ENCODE results near the gene CMIP.

The CMIP gene

DNA sequence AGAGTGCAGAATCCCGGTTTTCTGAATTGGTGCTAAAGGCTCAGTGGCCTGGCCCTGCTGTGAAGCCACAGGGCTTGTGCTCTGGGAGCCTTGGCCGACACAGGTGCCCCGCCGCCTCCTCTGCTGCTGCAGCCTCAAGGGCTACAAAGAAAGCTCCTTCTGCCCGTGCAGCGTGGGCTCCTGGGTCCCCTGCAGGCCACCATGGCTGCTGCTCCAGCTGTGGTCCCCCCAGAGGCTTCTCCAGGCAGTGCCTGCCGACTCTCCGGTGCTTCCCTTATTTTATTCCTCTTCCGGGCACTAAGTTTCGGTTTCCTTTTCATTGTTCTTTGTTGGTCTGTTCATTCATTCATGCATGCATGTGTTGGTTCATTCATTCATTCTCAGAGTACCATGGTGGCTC is 53.1 kb downstream of the CMIP start:
- TF ChIP-seq CEBPB (IDR thresholded peaks at IDR 0.05): no peak
- no peak for TF ChIP-seq USF1 (IDR thresholded peaks at IDR 0.05)
- no peak for TF ChIP-seq REST (IDR thresholded peaks at IDR 0.05; ENCODE audit: low read depth)
- no peak for TF ChIP-seq EP300 (IDR thresholded peaks at IDR 0.05; ENCODE audit: borderline replicate concordance)
- TF ChIP-seq EGR1 (IDR thresholded peaks at IDR 0.05): no peak
- TF ChIP-seq CREB1 (IDR thresholded peaks at IDR 0.05; ENCODE audit: low read depth): no peak
- no peak for TF ChIP-seq TAF1 (IDR thresholded peaks at IDR 0.05; ENCODE audit: low read depth)
- TF ChIP-seq ZBTB7A (IDR thresholded peaks at IDR 0.05; ENCODE audit: low read depth): no peak
- TF ChIP-seq YY1 (IDR thresholded peaks at IDR 0.05; ENCODE audit: low read depth): no peak
- no peak for TF ChIP-seq TEAD4 (IDR thresholded peaks at IDR 0.05)
- TF ChIP-seq, protein P1, sequence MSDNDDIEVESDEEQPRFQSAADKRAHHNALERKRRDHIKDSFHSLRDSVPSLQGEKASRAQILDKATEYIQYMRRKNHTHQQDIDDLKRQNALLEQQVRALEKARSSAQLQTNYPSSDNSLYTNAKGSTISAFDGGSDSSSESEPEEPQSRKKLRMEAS (IDR thresholded peaks at IDR 0.05): no peak
- TF ChIP-seq FOXM1 (IDR thresholded peaks at IDR 0.05; ENCODE audit: borderline replicate concordance, low read depth): no peak
- TF ChIP-seq TCF12 (IDR thresholded peaks at IDR 0.05; ENCODE audit: low read depth): no peak
- no peak for TF ChIP-seq RAD21 (IDR thresholded peaks at IDR 0.05; ENCODE audit: low read depth)
- no peak for TF ChIP-seq NFIC (IDR thresholded peaks at IDR 0.05)

DNA sequence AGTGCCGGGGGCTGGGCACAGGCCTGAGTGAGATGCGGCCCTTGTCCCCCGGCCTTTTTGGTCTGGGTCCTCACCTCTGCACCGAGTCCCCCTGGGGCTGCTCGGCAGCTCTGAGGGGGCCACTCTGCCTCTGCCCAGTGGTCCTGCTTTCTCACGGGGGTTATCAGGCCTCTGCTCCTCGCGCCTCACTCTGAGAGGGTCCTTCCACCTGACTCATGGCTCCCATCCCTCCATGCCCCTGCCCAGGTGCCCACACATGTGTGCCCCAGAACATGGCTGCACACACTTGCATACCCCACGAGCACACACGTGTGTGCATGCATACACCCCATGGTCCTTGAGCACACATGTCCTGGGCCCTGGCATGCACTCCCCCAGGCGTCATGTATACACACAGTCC is 53.7 kb downstream of the CMIP start:
- TF ChIP-seq RAD21 (IDR thresholded peaks at IDR 0.05; ENCODE audit: low read depth): no peak
- TF ChIP-seq, protein P1 (IDR thresholded peaks at IDR 0.05): no peak
- TF ChIP-seq TCF12 (IDR thresholded peaks at IDR 0.05; ENCODE audit: low read depth): no peak
- no peak for TF ChIP-seq CREB1 (IDR thresholded peaks at IDR 0.05; ENCODE audit: low read depth)
- no peak for TF ChIP-seq TAF1 (IDR thresholded peaks at IDR 0.05; ENCODE audit: low read depth)
- TF ChIP-seq ZBTB7A (IDR thresholded peaks at IDR 0.05; ENCODE audit: low read depth): no peak
- no peak for TF ChIP-seq CEBPB (IDR thresholded peaks at IDR 0.05)
- no peak for TF ChIP-seq REST (IDR thresholded peaks at IDR 0.05; ENCODE audit: low read depth)
- no peak for TF ChIP-seq USF1 (IDR thresholded peaks at IDR 0.05)
- TF ChIP-seq YY1 (IDR thresholded peaks at IDR 0.05; ENCODE audit: low read depth): no peak
- TF ChIP-seq EP300 (IDR thresholded peaks at IDR 0.05; ENCODE audit: borderline replicate concordance): no peak

- TF ChIP-seq, protein P1 (IDR thresholded peaks at IDR 0.05): no peak
- TF ChIP-seq YY1 (IDR thresholded peaks at IDR 0.05; ENCODE audit: low read depth) (no peak), EGR1 (IDR thresholded peaks at IDR 0.05) (no peak), ZBTB7A (IDR thresholded peaks at IDR 0.05; ENCODE audit: low read depth) (no peak), REST (IDR thresholded peaks at IDR 0.05; ENCODE audit: low read depth) (no peak), TEAD4 (IDR thresholded peaks at IDR 0.05) (no peak), NFIC (IDR thresholded peaks at IDR 0.05) (no peak), TAF1 (IDR thresholded peaks at IDR 0.05; ENCODE audit: low read depth) (no peak), CREB1 (IDR thresholded peaks at IDR 0.05; ENCODE audit: low read depth) (no peak), EP300 (IDR thresholded peaks at IDR 0.05; ENCODE audit: borderline replicate concordance) (no peak), TCF12 (IDR thresholded peaks at IDR 0.05; ENCODE audit: low read depth) (no peak), RAD21 (IDR thresholded peaks at IDR 0.05; ENCODE audit: low read depth) (no peak), FOXM1 (IDR thresholded peaks at IDR 0.05; ENCODE audit: borderline replicate concordance, low read depth) (no peak), USF1 (IDR thresholded peaks at IDR 0.05) (no peak), CEBPB (IDR thresholded peaks at IDR 0.05) (no peak)
These were observed 55.2 kb downstream of the CMIP start for GRCh38 chr16:81499576-81500380.
